ENCODE results near the gene GALNS.
"Not testable (repeated sequence)": the region's sequence is repeated elsewhere in the genome, so short reads cannot be mapped to it uniquely, and the experiment has no call there.

The GALNS gene

DNA sequence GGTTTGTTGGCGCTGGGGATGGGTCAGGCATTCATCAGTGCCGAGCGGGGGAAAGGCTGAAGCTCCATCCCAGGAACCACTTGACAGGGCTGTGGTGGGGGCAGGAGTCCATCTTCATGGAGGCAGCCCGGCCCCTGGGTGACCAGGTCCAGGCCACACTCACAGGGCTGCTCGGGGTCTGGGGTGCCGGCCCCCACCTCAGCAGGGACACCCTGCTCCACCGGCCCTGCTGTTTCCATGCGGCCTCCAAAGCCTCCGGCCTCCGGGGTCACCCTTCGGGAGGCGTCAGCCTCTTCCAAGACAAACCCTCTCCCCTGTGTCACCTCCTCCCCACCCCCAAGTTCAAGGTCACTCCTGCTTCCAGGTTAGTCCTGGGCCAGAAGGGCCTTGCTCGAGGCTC lies 22.1 kb downstream of the GALNS start:
- DNase-seq: no peak

DNA sequence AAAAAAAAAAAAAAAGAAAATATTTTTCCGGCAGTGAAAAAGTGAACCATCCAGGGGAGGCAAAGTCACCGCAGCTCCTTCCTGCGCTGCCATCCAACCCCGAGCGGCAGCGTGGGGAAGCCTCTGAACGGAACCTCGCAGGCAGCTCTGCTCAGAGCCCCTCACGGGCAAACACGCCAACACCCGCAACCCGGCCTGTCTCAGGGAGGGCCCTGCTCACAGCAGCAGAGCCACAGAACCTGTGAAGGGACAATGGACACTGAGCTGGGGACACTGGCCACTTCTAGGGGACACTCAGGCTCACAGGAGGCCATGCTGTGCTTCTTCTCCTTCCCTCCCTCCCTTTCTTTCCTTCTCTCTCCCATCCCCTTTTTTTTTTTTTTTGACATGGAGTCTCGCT lies 23.7 kb downstream of the GALNS start:
- no peak for DNase-seq

DNA sequence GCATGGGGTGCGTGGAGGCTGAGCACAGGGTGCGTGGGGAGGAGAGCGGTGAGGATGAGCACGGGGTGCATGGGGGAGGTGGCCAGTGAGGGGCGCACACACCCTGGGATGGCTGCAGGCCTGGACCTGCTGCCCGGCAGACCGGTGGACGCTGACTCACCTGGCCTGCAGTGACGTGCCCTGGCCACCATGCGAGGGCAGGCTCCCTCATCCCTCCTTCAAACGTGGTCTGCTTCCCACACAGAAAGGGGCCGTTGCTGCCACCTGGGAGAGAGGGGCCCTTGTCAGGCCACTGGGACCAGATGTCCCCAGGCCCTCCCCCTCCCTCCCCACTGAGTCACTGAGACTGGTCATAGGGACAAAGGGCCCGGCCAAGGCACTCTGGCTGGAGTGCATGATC lies 24.9 kb downstream of the GALNS start:
- DNase-seq: no peak

DNA sequence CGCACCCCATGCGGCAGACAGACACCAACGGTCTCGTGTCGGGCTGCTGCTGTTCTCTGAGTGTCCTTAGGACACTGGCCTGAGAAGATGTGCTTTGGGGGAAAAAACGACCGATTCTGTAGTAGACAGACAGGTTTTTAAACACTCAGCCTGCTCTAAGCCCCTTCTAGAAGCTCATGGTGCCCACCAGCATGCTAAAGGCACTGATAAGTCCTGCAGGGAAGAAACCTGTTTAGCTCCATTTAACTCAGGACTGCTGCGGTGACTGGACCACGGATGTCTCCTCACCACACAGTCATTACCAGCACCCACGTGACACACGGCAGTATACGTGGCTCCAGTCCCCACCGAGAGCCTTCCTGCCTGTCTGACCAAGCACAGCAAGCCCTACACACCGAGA lies 26.0 kb downstream of the GALNS start:
- no peak for DNase-seq

DNA sequence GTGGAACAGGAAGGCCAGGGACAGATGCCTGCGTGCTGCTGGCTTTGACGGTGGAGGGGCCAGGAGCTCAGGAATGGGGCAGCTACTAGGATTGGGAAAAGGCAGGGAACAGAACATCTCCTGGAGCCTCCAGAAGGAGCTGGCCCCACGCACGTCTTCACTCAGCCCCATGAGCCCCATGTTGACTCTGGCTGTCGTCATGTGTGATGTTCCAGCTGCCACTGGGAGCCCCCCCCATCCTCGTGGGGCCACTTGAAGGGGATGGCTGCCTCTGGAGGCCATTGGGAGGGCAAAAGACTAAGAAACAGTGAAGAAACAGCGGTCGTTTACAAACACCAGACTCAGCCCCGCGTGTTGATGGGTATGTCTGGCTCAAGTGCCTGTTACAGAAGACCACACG lies 26.5 kb downstream of the GALNS start:
- DNase-seq: no peak

DNA sequence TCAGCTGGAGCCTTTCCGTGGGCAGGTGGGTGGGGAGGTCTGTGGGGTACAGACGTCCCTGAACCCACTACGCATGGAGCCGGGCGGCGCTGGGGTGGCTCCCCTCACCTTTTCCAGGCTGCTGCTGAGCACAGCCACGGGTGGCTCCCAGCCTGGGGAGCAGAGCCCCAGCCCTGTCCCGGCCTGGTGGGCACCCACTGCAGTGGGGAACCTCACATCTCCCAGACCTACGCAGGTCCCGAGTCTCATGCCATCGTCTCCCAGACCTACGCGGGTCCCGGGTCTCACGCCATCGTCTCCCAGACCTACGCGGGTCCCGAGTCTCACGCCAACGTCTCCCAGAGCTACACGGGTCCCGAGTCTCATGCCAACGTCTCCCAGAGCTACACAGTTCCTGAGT lies 28.0 kb downstream of the GALNS start:
- DNase-seq: no peak

DNA sequence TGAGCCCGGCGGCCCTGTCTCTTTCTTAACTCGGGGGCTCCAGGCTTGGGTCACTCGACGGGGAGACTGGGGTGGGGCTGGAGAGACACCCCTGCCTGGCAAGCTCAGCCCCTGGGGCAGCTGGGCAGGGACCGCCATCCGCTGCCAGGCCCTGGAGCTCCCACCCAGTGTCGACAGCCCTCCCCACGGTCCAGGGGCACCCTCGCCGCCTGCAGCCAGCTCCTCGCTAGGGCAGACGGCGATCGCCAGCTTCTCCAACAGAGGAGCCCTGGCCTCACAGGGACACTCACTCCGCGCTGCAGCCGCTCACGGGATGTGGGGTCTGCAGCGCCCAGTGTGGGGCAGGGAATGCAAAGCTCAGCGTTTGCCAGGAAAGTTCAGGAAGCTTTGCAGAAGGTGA lies 29.0 kb downstream of the GALNS start:
- no peak for DNase-seq

DNA sequence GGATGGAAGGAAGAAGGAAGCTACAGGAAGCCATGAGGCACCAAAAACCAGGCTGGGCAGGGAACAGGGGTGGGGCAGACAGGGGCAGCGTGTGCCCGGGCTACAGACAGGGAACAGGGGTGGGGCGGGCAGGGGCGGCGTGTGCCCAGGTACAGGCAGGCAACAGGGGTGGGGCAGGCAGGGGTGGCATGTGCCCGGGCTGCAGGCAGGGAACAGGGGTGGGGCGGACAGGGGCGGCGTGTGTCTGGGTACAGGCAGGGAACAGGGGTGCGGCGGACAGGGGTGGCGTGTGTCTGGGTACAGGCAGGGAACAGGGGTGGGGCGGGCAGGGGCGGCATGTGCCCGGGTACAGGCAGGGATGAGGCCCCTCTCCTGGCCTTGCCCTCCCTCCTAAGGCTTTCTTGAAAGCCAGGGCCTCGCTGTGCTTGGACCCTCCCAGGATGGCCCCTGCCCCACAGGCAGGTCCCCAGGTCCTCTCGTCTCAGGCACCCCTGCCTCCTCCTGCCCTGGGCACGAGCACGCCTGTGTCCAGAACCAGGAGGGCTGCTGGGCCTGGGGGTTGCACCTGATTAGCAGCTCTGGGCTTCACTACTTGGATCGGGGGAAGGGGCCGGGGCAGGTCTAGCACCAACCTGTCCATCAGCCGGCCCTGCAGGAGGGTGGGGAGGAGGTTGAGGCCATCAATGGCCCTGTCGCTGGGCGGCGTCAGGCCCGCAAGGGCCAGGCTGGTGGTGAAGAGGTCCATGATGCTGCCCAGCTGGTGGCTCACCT lies 30.5 kb downstream of the GALNS start:
- no peak for DNase-seq

DNA sequence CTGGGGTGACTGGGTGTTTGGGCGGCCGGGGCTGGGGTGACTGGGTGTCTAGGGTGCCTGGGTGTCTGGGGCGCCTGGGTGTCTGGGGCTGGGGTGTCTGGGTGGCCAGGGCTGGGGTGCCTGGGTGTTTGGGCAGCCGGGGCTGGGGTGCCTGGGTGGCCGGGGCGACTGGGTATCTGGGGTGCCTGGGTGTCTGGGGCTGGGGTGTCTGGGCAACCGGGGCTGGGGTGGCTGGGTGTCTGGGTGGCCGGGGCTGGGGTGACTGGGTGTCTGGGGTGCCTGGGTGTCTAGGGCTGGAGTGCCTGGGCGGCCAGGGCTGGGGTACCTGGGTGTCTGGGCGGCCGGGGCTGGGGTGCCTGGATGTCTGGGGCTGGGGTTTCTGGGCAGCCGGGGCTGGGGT lies 31.6 kb downstream of the GALNS start:
- no peak for DNase-seq

DNA sequence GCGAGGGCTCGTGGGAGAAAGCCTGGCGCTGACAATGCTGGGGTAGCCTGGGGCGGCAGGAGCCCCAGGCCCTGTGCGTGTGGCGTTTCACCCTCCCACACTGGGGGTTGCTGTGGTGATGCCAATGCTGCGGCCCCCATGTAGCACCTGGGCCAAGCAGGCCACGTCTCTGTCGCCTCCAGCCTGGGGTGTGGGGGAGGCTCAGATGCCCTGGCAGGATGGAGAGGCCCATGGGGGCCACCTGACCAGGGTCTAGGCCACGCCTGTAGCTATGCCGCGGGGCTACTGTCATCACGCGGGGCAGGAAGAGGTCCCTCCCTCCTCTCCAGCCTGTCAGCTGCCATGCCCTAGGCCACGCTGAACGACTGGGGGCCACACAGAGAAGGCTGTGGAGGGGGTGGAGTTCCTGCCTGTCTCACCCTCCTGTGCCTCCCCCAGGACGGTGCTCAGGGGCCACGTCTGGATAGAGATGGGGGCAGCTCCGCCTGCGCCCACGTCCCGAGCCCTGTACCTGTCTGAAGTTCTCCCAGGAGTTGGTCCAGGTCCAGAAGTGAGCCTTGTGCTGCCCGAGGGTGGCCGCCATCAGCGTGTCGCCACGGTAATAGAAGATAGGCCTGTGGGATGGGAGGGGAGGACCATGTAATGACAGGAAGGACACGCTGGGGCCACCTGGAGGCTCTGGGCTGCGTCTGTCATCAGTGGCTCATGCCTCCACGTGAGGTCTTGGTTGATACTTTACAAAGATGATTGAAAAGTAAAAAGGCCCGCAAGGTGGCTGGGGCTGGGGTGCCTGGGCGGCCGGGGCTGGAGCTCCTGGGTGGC lies 32.3 kb downstream of the GALNS start:
- DNase-seq: no peak

DNA sequence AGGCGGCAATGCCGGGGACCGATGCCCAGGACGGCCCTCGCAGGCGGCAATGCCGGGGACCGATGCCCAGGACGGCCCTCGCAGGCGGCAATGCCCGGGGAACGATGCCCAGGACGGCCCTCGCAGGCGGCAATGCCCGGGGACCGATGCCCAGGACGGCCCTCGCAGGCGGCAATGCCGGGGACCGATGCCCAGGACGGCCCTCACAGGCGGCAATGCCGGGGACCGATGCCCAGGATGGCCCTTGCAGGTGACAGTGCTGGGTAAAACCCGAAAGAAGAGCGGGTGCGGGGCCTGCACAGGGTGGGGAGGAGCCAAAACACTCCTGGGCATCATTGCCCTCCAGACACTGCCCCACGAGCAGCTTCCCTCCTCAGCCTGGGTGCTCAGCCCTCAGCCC lies 33.1 kb downstream of the GALNS start:
- not testable (repeated sequence) for DNase-seq

DNA sequence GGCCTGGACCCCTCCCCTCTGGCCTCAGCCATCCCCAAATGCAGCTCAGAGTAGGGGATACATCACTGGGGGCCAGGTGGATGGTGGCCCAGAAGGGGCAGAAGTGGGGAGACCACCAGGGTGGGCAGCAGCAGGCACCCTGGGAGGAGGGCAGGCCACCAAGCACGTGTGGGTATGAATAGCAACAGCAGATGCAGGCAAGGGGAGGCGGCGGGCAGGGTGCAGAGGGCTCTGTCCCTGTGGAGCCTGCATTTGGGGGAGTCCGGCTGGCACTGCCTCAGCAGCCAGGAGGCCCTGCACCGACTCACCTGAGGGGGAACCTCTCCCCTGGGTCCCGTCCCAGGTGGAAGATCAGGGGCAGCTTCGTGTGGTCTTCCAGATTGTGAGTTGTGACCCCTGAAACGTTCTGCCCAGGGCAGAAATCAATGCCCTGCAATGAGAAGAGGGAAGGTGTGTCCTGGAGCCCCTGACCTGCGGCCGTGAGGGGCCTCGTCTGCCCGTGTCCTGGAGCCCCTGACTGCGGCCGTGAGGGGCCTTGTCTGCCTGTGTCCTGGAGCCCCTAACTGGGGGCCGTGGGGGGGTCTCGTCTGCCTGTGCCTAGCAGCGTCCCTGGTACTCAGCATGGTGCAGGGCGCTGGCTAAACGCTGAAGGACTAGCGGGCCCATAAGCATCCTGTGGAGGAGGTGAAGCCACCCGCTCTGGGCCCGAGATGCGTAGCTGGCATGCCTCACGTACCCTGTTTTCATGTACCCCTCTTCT lies 34.3 kb downstream of the GALNS start:
- DNase-seq: no peak

DNA sequence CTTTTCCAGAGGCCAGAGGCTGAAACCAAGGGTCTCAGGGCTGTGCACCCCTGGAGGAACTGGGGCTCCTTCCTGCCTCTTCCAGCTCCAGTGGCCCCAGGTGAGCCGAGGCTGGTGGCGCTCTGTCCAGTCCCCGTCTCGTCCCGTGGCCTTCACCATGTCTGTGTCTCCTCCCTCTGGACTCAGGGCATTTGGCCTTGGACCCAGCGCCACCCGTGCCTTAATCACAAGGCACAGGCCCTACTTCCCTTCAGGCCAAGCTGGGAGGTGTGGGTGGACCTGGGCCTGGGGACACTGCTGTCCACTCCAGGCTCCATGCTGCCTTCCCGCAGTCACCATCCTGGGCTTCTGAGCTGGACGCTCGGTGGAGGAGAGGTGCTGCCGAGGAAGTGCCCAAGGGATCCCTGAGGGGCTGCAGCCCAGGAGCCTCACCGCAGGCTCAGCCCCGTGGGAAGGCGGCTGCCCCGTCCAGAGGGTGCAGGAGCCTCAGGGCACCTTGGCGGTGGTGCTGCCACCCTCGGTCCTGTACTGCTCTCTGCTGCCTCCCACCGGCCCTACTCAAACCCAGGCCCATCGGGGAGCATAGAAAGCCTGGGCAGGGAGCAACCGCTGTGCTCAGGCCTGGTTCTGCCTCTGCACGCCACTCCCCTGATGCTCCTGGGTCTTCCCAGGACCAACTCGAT lies 35.4 kb downstream of the GALNS start:
- no peak for DNase-seq

DNA sequence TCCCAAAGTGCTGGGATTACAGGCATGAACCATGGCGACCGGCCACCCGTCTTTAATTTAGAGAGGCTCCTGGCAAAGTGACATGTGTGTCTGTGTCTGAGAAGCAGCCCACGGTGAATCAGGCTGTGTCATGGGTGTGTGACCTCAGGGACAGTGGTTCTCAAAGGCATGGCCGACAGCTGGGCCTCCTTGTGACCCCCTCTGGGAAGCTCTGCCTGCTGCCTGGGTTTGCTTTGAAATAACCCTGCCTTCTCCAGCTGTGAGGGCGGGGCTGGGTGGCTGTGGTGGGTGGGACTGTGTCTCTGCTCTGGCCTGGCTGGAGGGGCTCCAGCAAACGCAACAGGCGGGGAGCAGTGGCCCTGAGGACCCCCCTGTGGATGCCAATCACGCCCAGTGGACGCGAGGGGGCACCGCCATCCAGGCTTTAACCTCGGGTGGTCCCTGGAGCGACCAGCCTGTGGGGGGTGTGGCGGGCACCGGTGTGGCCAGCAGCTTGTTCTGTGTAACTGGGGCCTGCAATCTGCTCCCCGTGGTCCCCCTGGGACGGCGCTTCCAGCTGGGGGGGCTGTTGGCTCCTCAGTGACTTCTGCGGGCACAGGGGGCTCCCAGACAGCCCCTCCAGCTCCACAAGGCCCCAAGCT lies 36.2 kb downstream of the GALNS start:
- no peak for DNase-seq

DNA sequence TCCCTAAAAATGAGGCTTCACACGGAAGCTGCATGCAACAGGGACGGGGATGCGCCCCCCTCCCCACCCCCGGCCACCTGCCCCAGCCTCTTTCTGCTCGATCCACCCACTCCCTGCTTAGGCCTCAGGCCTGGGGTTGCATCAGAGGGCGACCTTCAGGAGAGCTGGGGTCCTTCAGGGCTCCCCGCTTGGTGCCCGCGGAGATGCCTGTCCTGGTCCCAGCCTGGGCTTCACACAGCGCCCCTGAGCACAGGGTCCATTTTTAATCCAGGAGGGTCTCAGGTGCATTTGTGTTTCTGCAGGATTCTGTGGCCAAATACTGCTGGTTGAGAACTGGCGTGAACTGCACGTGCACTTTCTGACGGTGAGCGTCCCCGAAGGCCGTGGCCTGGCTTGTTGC lies 37.6 kb downstream of the GALNS start:
- DNase-seq: no peak

DNA sequence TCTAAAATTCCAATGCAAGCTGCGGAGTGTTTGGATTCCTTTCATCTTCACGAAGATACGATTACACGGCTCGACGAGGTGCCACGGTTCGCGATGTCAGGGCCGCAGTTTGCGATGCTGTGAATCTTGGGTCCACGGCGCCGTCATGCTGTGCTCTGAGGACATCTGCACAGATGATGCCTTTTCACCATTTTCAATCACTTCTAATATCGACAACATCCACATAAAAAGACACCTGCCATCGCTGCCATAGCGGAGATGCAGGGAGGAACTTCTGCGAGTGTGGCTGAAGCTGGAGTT lies 38.2 kb downstream of the GALNS start:
- DNase-seq: no peak

DNA sequence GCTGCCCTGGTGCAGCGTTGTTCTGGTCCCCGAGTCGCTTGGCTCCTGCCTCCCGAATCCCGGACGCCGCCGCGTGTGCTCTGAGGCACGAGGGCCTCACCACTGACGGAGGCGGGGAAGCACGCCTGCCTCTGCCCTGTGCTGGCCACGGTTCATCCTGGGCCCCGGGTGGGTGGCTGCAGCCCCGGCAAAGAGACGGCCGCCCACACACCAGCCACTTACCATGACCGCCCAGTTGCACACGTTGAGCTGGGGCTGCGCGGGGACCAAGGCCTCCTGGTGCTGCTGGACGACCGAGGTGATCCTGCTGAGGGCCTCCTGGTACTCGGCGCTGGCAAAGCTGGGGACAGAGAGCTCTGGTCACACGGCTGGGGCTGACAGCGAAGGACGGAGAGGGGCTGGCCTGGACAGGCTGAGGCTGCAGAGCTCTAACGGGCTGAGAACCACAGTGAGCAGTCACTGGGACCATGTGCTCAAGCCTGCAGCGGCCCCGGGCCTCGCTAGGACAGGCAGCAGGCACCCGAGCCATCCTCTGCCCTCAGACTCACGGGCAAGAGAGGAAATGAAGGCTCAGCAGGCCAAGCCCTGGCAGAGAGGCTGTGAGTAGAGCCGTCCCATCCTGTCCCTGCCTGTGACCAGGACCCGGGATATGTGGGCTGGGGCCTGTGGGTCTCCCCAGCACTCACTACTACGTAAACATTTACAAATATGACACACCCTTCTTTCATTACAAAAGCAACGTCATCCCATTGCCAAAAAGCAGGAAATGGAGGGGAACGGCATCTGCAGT lies 38.8 kb downstream of the GALNS start:
- DNase-seq: no peak

DNA sequence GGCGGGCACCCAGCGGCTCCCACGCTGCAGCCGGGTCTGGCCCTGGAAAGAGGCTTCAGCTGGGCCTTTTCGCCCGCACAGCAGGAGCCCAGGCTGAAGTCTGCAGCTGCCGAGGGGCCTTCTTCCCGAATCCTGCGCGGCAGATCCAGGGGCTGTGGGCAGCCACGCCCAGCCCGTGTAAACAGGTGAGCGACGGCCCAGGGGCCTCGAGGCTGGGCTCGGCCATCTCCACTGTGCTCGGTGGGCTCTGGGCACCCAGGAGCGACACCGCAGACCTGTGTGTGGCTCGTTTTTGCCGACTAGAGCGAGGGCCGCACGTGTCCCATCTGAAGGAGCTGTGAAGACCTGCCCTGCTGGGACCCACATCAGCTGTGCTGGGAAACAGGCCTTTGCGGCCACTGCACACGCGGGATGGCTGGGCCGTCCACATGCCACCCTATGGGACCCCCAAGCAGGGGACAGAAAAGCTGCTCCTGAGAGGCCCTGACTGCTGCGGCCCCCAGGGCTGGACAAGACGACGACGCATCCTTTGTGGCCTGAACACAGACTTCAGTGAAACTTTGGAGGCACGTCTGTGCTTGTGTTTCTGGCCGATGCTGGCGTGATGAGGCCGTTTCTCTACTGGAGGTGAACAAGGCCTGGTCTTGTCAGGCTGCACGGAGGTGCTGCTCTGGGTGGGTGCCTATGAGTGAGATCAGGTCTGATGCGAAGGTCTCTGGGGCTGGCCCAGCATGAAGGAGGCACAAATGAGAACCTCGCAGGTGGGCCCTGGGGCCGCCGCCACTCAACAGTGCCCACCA lies 39.8 kb downstream of the GALNS start:
- DNase-seq: no peak

DNA sequence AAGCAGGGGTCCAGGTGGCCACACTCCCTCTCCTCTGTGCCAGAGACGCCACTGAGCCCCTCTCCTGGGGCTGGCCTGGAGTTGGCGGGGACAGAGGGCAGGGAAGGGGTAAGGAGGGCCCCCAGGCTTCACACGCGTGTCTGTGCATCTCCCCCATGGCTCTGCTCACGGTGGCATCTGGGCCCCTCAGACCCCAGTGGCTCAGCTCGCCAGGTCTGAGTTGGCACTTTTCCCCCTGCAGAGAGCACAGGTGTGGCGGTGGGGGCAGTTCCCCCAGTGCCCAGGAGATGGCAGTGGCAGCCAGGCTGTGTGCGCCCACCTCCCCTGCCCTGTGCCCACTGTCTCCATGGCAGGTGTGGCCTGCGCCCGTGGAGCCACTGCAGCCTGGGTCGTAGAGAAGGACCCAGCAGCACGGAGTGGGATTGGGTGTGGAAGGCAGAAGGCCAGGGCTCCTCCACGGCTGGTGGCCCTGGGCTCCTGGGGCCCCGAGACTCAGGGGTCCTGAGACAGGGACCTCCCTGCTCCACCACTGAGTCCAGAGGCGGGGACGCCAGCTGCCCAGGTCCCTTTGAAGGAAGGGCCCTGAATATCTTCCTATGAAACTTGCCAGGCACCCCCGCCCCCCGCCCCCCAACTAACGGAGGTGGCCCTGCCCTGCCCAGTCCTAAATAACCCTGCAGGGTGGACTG lies 40.7 kb downstream of the GALNS start:
- peak; percentile 70 for DNase-seq

DNA sequence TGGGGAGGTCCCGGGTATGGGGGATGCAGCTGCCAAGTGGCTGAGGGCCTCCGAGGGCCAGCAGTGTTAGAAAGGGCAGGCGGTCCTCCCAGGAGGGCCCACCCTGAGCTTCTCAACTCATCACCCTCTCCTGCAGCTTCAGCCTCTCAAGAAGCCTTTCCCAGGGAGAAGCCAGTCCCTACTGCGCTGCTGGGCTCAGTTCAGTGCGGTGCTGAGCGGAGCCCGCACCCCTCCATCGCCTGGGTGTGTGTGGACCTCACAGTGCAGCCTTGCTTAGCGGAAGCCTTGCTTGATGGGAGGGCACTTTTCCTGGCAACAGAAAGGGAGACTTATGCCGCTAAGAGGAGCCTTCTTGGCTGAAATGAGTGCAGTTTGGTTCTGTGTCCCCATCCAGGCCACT lies 41.5 kb downstream of the GALNS start:
- no peak for DNase-seq

DNA sequence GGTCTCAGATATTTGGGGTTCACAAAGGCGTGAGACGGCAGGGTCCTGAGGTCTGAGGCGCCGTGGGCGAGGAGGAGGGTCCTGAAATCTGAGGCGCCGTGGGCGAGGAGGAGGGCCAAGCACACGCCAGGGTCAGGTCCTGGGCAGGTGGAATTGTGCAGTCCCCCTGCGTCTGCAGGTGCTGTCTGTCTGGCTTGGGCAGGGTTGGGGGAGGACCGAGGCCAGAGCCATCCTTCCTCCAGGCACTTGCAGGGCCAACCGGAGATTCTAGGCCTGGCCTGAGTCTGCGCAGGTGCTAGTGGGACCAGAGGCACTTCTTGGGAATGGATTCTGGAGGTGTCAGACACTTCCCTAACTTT lies 42.6 kb downstream of the GALNS start:
- DNase-seq: no peak

All from activated T-cell treated with anti-CD3 and anti-CD28 coated beads, Interleukin-2, amount 50 U/mL, for 1 hour (primary cell).